Measurements from ENCODE around the gene BLTP1.

The BLTP1 gene

DNA sequence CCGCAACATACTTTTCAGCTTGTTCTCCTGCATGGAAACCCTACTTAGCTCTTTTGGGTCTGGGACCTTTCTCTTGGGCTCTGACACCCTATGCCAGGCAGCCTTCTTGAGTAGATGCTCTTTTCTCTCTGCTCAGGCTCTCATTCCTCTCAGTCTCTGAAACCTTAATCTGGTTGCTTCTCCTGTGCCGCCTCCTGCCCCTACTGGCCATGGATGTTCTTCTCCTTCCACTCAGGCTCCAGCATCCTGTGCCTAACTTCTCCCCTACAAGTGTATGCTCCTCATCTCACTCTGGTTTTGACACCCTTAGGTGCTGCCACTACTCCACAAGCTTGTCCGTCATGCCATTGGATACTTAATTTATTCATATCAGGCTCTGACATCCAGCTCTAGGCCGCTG is 15.2 kb downstream of the BLTP1 start:
- peaks cover 6% of the 10 kb centered on the region; the same call in 1 of the 2 replicates for H4K20me1 ChIP-seq (ENCODE audit: insufficient read depth, low read length)
- TF ChIP-seq, protein P1, sequence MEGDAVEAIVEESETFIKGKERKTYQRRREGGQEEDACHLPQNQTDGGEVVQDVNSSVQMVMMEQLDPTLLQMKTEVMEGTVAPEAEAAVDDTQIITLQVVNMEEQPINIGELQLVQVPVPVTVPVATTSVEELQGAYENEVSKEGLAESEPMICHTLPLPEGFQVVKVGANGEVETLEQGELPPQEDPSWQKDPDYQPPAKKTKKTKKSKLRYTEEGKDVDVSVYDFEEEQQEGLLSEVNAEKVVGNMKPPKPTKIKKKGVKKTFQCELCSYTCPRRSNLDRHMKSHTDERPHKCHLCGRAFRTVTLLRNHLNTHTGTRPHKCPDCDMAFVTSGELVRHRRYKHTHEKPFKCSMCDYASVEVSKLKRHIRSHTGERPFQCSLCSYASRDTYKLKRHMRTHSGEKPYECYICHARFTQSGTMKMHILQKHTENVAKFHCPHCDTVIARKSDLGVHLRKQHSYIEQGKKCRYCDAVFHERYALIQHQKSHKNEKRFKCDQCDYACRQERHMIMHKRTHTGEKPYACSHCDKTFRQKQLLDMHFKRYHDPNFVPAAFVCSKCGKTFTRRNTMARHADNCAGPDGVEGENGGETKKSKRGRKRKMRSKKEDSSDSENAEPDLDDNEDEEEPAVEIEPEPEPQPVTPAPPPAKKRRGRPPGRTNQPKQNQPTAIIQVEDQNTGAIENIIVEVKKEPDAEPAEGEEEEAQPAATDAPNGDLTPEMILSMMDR (IDR thresholded peaks at IDR 0.05; ENCODE audit: borderline replicate concordance, extremely low read depth, low read length, poor library complexity, severe bottlenecking): peak; percentile 9
- no peak for TF ChIP-seq EZH2 (IDR thresholded peaks at IDR 0.05; ENCODE audit: borderline replicate concordance, low read depth, low read length, severe bottlenecking)

DNA sequence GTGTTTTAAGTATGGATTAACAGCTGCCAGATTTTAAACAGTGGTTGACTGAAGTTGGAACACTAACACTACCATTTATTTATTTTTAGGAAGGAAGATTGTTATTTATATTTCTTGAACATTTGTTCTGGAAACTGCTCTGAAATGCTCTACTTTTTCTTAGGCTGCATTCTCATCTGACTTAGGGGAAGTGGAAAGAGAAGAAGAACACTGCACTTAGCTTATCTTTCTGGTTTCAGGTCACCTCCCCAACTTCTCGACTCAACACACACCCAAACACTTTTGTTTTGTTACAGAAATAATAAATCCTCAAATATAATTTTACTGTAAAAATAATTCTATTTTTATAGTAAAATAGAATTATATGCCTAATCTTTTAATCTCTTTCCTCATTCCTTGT is 18.6 kb downstream of the BLTP1 start:
- Histone ChIP-seq H3K79me2 (ENCODE audit: insufficient read depth, low read length) (peaks cover 5% of the 10 kb centered on the region; the same call in 1 of the 2 replicates), H3K27me3 (ENCODE audit: insufficient read depth, low read length, poor library complexity) (no peaks in the 10 kb centered on the region), H2AFZ (ENCODE audit: low read depth, low read length) (no peak overlapping the region), H3K4me2 (ENCODE audit: insufficient read depth, low read length) (no peak overlapping the region), H3K36me3 (ENCODE audit: insufficient read depth, low read length) (peaks cover 8% of the 10 kb centered on the region; the same call in 1 of the 2 replicates), H4K20me1 (ENCODE audit: insufficient read depth, low read length) (peaks cover 6% of the 10 kb centered on the region; the same call in 1 of the 2 replicates), H3K4me1 (ENCODE audit: insufficient read depth, low read length) (no peaks in the 10 kb centered on the region), H3K4me3 (ENCODE audit: low read depth in 1 of 2, low read length in 2 of 2) (no peak overlapping the region), H3K9ac (ENCODE audit: low read depth, low read length) (no peak overlapping the region), H3K9me3 (ENCODE audit: insufficient read depth, low read length, severe bottlenecking) (no peaks in the 10 kb centered on the region), H3K27ac (ENCODE audit: low read length) (no peak overlapping the region)
- TF ChIP-seq EZH2 (IDR thresholded peaks at IDR 0.05; ENCODE audit: borderline replicate concordance, low read depth, low read length, severe bottlenecking): no peak
- TF ChIP-seq, protein P1 (IDR thresholded peaks at IDR 0.05; ENCODE audit: borderline replicate concordance, extremely low read depth, low read length, poor library complexity, severe bottlenecking): no peak
- no peak for ATAC-seq (ENCODE audit: insufficient read depth, low read depth)
- no peak for DNase-seq

More for the DNA sequence above, 15.2 kb downstream of the BLTP1 start:
- H3K27ac ChIP-seq (ENCODE audit: low read length): no peak overlapping the region
- no peak overlapping the region for H2AFZ ChIP-seq (ENCODE audit: low read depth, low read length)
- H3K79me2 ChIP-seq (ENCODE audit: insufficient read depth, low read length): peaks cover 6% of the 10 kb centered on the region; the same call in 1 of the 2 replicates
- no peaks in the 10 kb centered on the region for H3K4me1 ChIP-seq (ENCODE audit: insufficient read depth, low read length)
- H3K27me3 ChIP-seq (ENCODE audit: insufficient read depth, low read length, poor library complexity): no peaks in the 10 kb centered on the region
- H3K4me3 ChIP-seq (ENCODE audit: low read depth in 1 of 2, low read length in 2 of 2): no peak overlapping the region
- ATAC-seq (ENCODE audit: insufficient read depth, low read depth) (no peak), DNase-seq (no peak)
- H3K36me3 ChIP-seq (ENCODE audit: insufficient read depth, low read length): no peaks in the 10 kb centered on the region
- H3K4me2 ChIP-seq (ENCODE audit: insufficient read depth, low read length): no peak overlapping the region
- no peak overlapping the region for H3K9ac ChIP-seq (ENCODE audit: low read depth, low read length)
- no peaks in the 10 kb centered on the region for H3K9me3 ChIP-seq (ENCODE audit: insufficient read depth, low read length, severe bottlenecking)

DNA sequence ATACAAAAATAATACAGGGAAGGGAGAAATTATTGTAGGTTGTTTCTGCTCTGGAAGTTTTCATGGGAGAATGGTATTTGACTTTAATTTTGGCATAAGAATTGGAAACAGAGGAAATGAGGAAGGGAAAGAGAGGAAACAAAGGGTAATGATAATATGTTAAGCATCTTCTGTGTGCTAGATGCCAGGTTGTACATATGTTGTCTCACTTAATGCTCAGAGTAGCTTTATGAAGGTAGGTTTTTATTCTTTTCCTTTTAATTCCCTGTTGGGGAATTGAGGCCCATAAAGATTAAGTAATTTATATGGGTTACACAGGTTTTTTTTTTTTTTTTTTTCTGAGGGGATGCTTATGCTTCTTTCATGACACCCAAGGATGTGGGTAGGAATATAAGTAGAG is 19.2 kb downstream of the BLTP1 start:
- Histone ChIP-seq H3K4me3 (ENCODE audit: low read depth in 1 of 2, low read length in 2 of 2) (no peak overlapping the region), H4K20me1 (ENCODE audit: insufficient read depth, low read length) (peaks cover 6% of the 10 kb centered on the region; the same call in 1 of the 2 replicates), H3K9me3 (ENCODE audit: insufficient read depth, low read length, severe bottlenecking) (no peaks in the 10 kb centered on the region)

More for the DNA sequence above, 19.2 kb downstream of the BLTP1 start:
- TF ChIP-seq, protein P1 (IDR thresholded peaks at IDR 0.05; ENCODE audit: borderline replicate concordance, extremely low read depth, low read length, poor library complexity, severe bottlenecking): no peak
- TF ChIP-seq EZH2 (IDR thresholded peaks at IDR 0.05; ENCODE audit: borderline replicate concordance, low read depth, low read length, severe bottlenecking): no peak
- Histone ChIP-seq H3K4me1 (ENCODE audit: insufficient read depth, low read length) (no peaks in the 10 kb centered on the region), H3K27me3 (ENCODE audit: insufficient read depth, low read length, poor library complexity) (no peaks in the 10 kb centered on the region), H3K9ac (ENCODE audit: low read depth, low read length) (no peak overlapping the region), H3K27ac (ENCODE audit: low read length) (no peak overlapping the region), H3K4me2 (ENCODE audit: insufficient read depth, low read length) (no peak overlapping the region), H2AFZ (ENCODE audit: low read depth, low read length) (no peak overlapping the region), H3K79me2 (ENCODE audit: insufficient read depth, low read length) (peaks cover 5% of the 10 kb centered on the region; the same call in 1 of the 2 replicates), H3K36me3 (ENCODE audit: insufficient read depth, low read length) (peaks cover 8% of the 10 kb centered on the region; the same call in 1 of the 2 replicates)
- DNase-seq (no peak), ATAC-seq (ENCODE audit: insufficient read depth, low read depth) (no peak)
